ENCODE measurements around the gene STX3. TPM values are rescaled to one million over a fixed set of nuclear protein-coding genes. Genes with fewer than 3 reads are reported as not detected.
A peak's percentile ranks its signal among the peaks of the same experiment; 100 is the strongest.

The STX3 gene
- total RNA-seq, 4 donors from 2014 or later: 23.5 to 39.4 (median 33.4) TPM

DNA sequence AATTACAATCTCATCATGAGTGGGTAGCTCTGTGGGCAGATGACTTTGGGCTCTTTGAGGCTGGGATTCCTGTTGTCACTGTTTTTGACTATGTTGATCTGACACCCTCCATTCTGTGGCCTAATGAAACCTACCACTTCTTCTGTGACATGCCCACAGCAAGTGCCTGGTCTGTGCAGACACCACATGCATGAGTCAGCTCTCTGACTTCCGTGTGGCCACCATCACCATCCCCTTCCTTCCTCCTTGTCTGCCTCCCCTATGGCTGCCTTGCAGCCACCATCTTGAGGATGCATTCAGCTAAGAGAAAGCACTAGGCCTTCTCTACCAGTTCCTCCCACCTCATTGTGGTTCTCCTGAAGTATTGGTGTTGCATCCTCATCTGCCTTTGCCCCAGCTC is 26.3 kb upstream of the STX3 start:
- 50 to 67% methylated on average over 1 of the region's 1 CpG for WGBS, 2 donors
- DNase-seq (ENCODE audit: low spot score in 2 of 2): no peak
- no peak for TF ChIP-seq POLR2A (IDR thresholded peaks at IDR 0.05)
- TF ChIP-seq, protein P1, sequence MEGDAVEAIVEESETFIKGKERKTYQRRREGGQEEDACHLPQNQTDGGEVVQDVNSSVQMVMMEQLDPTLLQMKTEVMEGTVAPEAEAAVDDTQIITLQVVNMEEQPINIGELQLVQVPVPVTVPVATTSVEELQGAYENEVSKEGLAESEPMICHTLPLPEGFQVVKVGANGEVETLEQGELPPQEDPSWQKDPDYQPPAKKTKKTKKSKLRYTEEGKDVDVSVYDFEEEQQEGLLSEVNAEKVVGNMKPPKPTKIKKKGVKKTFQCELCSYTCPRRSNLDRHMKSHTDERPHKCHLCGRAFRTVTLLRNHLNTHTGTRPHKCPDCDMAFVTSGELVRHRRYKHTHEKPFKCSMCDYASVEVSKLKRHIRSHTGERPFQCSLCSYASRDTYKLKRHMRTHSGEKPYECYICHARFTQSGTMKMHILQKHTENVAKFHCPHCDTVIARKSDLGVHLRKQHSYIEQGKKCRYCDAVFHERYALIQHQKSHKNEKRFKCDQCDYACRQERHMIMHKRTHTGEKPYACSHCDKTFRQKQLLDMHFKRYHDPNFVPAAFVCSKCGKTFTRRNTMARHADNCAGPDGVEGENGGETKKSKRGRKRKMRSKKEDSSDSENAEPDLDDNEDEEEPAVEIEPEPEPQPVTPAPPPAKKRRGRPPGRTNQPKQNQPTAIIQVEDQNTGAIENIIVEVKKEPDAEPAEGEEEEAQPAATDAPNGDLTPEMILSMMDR (IDR thresholded peaks at IDR 0.05): no peak

DNA sequence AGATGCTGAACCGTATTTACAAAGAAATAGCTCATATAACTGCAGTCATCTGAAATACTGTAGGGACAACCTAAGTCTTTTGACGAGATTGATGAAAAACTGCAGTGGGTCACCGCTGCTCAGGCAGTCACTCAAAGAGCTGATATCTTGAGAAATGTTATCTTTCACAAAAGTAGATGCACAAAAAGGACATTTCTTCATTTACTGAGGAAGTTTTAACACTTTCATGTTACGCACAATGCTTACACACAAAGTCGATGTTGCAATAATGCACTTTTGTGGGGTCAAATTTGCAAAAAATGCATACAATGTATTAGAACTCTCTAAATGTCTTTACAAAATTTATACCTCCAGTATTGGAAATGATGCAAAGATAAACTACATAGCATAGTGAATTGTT is 25.3 kb upstream of the STX3 start:
- intact Hi-C loops (cut with DNase I; ENCODE audit: low total_unique reads): no loop called here
- no peak for DNase-seq (ENCODE audit: low spot score in 2 of 2)
- WGBS, 2 donors: 74 to 85% methylated on average over 5 of the region's 5 CpGs

More for the DNA sequence above, 26.3 kb upstream of the STX3 start:
- intact Hi-C loops (cut with DNase I; ENCODE audit: low total_unique reads): no loop called here
- H3K4me3 ChIP-seq (ENCODE audit: low read depth, poor library complexity, severe bottlenecking): no peak overlapping the region

DNA sequence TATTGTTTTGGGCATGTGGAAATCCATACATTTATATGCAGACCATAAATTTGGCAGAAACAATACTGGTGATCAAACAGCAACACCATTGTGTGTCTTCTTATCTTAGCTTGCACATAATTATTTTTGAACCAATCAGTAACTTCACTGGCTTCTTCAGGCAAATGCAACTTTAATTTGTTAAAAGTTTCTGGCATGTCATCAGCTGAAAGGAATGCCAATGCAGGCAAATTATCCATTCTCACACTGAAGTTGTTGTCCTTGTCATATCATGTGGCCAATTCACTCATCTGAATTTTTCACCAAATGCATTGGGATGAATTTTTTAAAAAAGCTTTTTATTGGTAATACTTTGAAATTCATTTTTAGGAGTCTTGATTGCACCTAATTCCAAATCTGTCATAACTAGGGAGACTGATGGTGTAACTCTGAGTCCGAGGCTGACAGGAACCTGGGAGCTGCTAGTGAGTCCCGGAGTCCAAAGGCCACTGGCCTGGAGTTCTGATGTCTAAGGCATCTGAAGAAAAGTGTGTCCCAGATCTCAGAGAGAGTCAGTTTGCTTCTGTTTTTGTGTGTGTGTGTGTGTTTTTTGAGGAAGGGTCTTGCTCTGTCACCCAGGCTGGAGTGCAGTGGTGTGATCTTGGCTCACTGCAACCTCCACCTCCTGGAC is 24.1 kb upstream of the STX3 start:
- intact Hi-C loops (cut with DNase I; ENCODE audit: low total_unique reads): no loop called here
- 84 to 91% methylated on average over 2 of the region's 2 CpGs for WGBS, 2 donors
- H3K4me3 ChIP-seq (ENCODE audit: low read depth, poor library complexity, severe bottlenecking): no peak overlapping the region
- no peak for TF ChIP-seq POLR2A (IDR thresholded peaks at IDR 0.05)
- TF ChIP-seq, protein P1 (IDR thresholded peaks at IDR 0.05): no peak
- DNase-seq (ENCODE audit: low spot score in 2 of 2): no peak

More for the DNA sequence above, 25.3 kb upstream of the STX3 start:
- TF ChIP-seq, protein P1 (IDR thresholded peaks at IDR 0.05): no peak
- no peak for TF ChIP-seq POLR2A (IDR thresholded peaks at IDR 0.05)
- no peak overlapping the region for H3K4me3 ChIP-seq (ENCODE audit: low read depth, poor library complexity, severe bottlenecking)

DNA sequence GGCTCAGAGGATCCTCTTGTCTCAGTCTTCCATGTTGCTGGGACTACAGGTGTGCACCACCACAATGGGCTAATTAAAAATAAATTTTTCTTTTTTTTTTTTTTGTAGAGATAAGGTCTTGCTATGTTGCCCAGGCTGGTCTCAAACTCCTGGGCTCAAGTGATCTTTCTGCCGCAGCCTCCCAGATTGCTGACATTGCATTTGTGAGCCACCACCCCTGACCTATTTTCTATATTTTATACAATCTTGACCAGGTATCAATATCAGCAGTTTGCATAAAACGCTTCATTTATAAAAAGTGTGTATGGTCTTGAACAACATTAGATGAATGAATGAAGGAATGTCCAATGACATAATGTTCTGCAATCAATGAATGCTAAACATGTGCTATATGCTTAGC is 9.1 kb upstream of the STX3 start:
- no peak overlapping the region for H3K4me3 ChIP-seq (ENCODE audit: low read depth, poor library complexity, severe bottlenecking)
- DNase-seq (ENCODE audit: low spot score in 2 of 2): no peak
- TF ChIP-seq, protein P1 (IDR thresholded peaks at IDR 0.05): no peak
- TF ChIP-seq POLR2A (IDR thresholded peaks at IDR 0.05): no peak
- intact Hi-C loops (cut with DNase I; ENCODE audit: low total_unique reads): no loop called here
- 83% methylated on average over 2 of the region's 2 CpGs for WGBS, 2 donors

DNA sequence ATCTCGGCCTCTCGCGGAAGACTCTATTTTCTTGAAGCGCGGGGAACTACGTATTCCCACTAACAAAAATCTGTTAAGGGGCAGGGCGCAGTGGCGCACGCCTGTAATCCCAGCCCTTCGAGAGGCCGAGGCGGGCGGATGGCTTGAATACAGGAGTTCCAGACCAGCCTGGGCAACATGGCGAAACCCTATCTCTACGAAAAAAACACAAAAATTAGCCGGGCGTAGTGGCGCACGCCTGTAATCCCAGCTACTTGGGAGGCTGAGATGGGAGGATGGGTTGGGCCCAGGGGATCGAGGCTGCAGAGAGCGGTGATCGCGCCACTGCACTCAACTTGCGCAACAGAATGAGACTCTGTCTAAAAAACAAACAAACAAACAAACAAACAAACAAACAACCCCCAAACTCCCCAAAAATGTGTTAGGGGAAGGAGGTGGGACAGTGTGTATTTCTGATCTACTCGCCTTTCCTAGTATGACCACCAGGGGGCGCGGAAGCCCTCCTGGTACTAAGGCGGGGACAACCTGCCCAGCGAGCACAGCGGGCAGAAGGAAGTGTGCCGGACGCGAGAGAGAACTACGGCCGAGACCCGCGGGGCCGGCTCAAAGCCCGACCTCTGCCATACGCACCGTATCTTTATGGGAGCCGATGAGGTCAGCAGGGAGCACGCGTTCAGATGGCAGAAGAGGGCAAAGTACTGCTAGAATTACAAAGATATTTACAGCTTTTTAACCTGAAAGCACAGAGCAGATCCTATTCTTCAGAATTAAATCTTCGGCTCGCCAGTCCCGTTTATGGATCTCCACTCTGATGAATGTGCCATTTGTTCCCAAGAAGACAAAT is 1.3 kb upstream of the STX3 start:
- TF ChIP-seq POLR2A (IDR thresholded peaks at IDR 0.05): no peak
- TF ChIP-seq, protein P1 (IDR thresholded peaks at IDR 0.05): peak in 1 of 3 donors; percentile 94
- peak; percentile 88 to 97 for DNase-seq (ENCODE audit: low spot score in 2 of 2)
- intact Hi-C loops (cut with DNase I; ENCODE audit: low total_unique reads): loop anchor here (5.0 kb wide), 1 partner anchor 48 kb away; no protein-coding TSS in a partner anchor
- peak overlapping the region; percentile 72 for H3K4me3 ChIP-seq (ENCODE audit: low read depth, poor library complexity, severe bottlenecking)
- WGBS, 2 donors: 31 to 33% methylated on average over 47 of the region's 47 CpGs
